ENCODE data around the gene EMP2.

Gene EMP2

DNA sequence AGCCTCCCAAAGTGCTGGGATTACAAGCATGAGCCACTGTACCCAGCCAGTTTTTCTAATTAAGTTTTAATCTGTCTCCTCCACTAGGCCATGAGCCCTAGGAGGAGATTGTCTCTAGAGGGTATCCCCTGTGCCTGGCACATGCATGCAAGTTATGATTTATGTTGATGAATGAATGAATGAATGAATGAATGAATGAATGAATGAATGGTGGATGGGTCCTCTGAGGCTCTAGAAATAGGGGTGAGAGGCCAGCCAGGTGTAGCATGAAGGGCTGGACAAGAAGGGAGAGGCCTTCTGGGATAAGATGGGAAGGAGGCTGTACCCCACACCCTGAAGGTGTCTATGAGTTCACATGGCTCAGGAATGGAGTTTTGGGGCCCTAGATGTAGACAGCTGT, 48.8 kb downstream of the EMP2 start:
- H3K4me3 ChIP-seq (replicated peaks; ENCODE audit: low read depth, low read length): no peak overlapping the region
- DNase-seq (ENCODE audit: low read depth): no peak
- TF ChIP-seq, protein P1, sequence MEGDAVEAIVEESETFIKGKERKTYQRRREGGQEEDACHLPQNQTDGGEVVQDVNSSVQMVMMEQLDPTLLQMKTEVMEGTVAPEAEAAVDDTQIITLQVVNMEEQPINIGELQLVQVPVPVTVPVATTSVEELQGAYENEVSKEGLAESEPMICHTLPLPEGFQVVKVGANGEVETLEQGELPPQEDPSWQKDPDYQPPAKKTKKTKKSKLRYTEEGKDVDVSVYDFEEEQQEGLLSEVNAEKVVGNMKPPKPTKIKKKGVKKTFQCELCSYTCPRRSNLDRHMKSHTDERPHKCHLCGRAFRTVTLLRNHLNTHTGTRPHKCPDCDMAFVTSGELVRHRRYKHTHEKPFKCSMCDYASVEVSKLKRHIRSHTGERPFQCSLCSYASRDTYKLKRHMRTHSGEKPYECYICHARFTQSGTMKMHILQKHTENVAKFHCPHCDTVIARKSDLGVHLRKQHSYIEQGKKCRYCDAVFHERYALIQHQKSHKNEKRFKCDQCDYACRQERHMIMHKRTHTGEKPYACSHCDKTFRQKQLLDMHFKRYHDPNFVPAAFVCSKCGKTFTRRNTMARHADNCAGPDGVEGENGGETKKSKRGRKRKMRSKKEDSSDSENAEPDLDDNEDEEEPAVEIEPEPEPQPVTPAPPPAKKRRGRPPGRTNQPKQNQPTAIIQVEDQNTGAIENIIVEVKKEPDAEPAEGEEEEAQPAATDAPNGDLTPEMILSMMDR (IDR thresholded peaks at IDR 0.05; ENCODE audit: low read length, missing control alignments): no peak

DNA sequence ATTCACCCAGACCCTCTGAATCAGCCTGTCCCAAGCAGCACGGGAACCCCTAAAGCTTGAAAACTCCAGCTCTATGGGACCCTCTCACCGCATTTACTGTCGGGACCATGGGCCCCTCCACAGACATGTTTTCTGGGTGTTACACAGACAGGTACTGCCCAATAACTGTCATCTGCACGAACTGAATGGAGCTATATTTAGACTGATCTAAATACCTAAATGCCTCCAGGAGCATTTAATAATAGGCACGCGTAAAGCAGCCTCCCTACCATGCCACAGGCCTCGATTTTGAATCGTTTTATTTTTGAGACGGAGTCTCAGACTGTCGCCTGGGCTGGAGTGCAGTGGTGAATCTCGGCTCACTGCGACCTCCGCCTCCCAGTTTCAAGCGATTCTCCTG, 49.7 kb downstream of the EMP2 start:
- no peak overlapping the region for H3K4me3 ChIP-seq (replicated peaks; ENCODE audit: low read depth, low read length)
- no peak for DNase-seq (ENCODE audit: low read depth)
- TF ChIP-seq, protein P1 (IDR thresholded peaks at IDR 0.05; ENCODE audit: low read length, missing control alignments): no peak

DNA sequence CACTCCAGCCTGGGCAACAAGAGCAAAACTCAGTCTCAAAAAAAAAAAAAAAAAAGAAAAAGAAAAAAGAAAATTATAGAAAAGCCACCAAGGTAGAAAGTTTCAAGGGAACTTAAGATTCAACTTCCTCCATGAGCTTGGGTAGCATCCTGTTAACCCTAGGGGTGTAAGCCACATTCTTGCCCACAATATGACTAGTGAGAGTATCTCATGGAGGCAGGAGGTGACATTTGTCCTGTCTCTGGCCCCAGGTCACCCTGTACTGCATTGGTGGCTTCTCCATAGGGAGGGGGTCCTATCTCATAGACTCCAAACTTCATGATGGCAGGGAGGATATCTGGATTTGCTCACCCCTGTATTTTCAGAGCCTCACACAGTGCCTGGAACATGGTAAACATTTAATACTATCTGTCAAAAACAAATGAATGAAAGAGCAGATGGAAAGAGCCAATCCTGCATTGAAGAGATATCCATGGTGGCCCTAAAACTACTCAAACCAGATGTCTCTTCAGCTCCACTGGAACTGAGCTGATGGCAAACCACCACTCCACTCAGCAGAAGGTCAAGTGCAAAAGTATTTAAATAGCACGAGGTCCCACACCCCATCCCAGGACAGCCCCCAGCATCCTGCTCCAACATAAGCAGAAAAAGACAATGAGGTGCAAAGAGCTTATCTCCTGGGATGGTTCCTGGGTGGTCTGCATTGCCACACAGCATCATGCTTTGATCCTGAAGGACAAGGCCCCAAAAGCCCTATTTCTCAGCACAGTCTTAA, 50.3 kb downstream of the EMP2 start:
- TF ChIP-seq, protein P1 (IDR thresholded peaks at IDR 0.05; ENCODE audit: low read length, missing control alignments): no peak
- H3K4me3 ChIP-seq (replicated peaks; ENCODE audit: low read depth, low read length): no peak overlapping the region
- DNase-seq (ENCODE audit: low read depth): no peak

GRCh38 chr16:10528635-10529034, 51.8 kb downstream of the EMP2 start:
- no peak for DNase-seq (ENCODE audit: low read depth)
- TF ChIP-seq, protein P1 (IDR thresholded peaks at IDR 0.05; ENCODE audit: low read length, missing control alignments): no peak
- H3K4me3 ChIP-seq (replicated peaks; ENCODE audit: low read depth, low read length): no peak overlapping the region

DNA sequence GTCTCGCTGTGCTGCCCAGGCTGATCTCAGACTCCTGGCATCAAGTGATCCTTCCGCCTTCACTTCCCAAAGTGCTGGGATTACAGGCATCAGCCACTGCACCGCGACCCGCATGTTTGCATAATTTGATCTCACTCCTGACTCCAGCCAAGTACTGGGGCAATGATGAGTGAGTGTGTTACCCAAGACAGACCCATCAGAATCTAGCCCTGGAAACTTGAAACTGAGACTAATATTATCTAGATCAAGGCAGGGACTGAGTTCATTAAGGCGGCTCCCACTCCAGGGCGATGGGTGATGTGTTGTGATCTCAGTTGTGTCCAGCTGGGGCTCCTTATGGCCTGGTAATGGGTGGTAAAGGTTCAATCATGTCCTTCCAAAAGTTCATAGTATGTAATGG, 53.4 kb downstream of the EMP2 start:
- no peak overlapping the region for H3K4me3 ChIP-seq (replicated peaks; ENCODE audit: low read depth, low read length)
- TF ChIP-seq, protein P1 (IDR thresholded peaks at IDR 0.05; ENCODE audit: low read length, missing control alignments): no peak
- DNase-seq (ENCODE audit: low read depth): no peak

DNA sequence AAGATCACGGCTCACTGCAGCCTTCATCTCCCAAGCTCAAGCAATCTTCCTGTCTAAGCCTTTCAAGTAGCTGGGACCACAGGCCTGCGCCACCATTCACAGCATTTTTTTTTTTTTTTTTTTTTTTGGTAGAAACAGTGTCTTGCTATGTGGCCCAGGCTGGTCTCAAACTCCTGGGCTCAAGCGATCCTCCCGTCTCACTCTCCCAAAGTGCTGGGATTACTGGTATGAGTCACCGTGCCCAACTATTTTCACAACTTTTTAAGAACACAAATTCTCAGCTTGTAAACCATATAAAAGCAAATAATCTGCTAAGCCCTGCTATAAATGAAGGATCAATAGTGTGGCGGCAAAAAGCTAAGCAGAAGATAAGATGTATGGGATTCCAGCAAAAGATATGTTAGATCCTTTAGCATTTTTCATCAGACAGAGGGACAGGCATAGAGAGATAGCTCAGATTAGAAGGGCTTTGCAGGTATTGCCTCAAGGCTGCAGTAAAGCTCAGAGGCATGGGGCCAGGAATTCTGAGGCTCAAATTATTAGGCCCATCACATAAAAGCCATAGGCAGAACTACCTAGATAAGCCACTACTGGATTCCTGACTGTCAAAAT, 55.1 kb downstream of the EMP2 start:
- TF ChIP-seq, protein P1 (IDR thresholded peaks at IDR 0.05; ENCODE audit: low read length, missing control alignments): no peak
- DNase-seq (ENCODE audit: low read depth): no peak
- H3K4me3 ChIP-seq (replicated peaks; ENCODE audit: low read depth, low read length): no peak overlapping the region
